Activated CD4-positive, CD25-positive, alpha-beta regulatory T cell (primary cell): ENCODE measurements around the gene TRIP12.

Source experiments
- DNase-seq, 4 experiments: peaks; one replicate each; lab custom pipeline; 2025; lab: John Stamatoyannopoulos, UW

Gene TRIP12

GRCh38 chr2:229715895-229716507 lies 205.8 kb downstream of the TRIP12 start:
- DNase-seq = no peak

- DNase-seq = peak in 1 of 4 experiments; percentile 2
Observed at GRCh38 chr2:229714736-229715541, 206.9 kb downstream of the TRIP12 start.

DNA sequence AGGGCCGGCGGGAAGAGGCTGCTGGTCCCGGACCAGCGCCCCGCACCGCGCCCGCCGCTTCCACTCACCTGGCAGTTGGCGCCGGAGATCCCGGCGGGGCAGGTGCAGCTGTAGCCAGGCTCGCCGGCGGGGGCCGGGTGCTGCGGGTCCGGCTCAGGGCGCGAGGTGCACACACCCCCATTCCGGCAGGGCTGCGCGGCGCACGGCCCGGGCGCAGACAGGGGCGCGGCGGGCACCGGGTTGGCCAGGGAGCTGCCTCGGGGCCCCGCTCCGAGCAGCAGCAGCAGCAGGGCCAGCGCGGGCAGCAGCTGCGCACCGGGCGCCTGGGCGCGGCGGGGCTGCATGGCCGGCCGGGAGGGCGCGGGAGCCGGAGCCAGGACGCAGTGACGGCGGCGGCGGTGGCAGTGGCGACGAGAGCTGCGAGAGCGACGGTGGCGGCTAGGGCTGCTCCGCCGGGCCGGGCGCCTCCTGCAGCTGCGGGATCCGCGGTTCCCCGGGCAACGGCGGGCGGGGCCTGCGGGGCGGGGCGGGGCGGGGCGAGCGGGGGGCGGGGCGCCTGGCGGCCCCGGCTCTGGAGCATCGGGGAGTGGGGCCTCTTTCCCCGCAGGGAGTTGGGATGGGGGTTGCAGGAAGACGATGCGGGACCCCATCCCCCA lies 207.6 kb downstream of the TRIP12 start, which contains the start of gene DNER:
Gene DNER, minus strand, starts transcription at position 476 of the 656 bp plus-strand sequence. Its CDS starts 132 bp downstream, at position 344.
- DNase-seq = peak in 3 of 4 experiments; percentile 6 to 15 (median 9)
